IMR-90 (cell line): Measurements from ENCODE around the gene WASL.

ENCODE experiments used
- BHLHE40 ChIP-seq: fragments of 150-350 bp; IDR thresholded peaks from 2 replicates; pipeline ENCODE4 v1.6.1; 2016; ENCODE audit warnings: mild to moderate bottlenecking, low read depth, low read length
- CHD1 ChIP-seq: IDR thresholded peaks from 2 replicates; pipeline ENCODE4 v1.6.1; 2012; ENCODE audit warnings: low read depth, low read length, improper control_type of control experiment
- FOS ChIP-seq: fragments of 150-350 bp; IDR thresholded peaks from 2 replicates; pipeline ENCODE4 v1.6.1; 2016; ENCODE audit warnings: low read depth, low read length
- POLR2A ChIP-seq: IDR thresholded peaks from 2 replicates; pipeline ENCODE4 v1.6.1; 2012; ENCODE audit warnings: mild to moderate bottlenecking, low read depth, low read length
- SMC3 ChIP-seq: fragments of 150-350 bp; IDR thresholded peaks from 2 replicates; pipeline ENCODE4 v1.6.1; 2016; ENCODE audit warnings: low read depth, mild to moderate bottlenecking, antibody characterized with exemption, low read length, moderate library complexity
- TF ChIP-seq, protein P1 (sequence below): conservative IDR thresholded peaks from 2 replicates; pipeline ENCODE4 v1.5.1; 2012; ENCODE audit warnings: mild to moderate bottlenecking, low read depth, low read length, improper control_type of control experiment

DNA sequence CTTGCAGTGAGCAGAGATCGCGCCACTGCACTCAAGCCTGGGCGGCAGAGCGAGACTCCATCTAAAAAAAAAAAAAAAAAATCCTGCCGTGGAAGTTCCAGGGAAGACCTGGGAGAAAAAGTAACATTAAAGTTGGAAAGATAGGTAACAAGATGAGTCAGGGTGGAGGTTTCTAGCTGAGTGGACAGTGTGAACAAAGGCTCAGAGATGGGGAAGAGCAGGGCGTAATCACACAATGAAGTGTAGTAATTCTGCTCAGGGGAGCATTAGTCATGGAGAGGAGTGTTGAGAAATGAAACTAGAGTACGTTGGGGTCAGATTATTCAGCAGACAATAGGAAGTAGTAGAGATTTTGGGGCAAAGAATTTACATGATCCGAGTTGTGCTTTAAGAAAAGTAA lies 21.6 kb upstream of the WASL start:
- TF ChIP-seq, protein P1, sequence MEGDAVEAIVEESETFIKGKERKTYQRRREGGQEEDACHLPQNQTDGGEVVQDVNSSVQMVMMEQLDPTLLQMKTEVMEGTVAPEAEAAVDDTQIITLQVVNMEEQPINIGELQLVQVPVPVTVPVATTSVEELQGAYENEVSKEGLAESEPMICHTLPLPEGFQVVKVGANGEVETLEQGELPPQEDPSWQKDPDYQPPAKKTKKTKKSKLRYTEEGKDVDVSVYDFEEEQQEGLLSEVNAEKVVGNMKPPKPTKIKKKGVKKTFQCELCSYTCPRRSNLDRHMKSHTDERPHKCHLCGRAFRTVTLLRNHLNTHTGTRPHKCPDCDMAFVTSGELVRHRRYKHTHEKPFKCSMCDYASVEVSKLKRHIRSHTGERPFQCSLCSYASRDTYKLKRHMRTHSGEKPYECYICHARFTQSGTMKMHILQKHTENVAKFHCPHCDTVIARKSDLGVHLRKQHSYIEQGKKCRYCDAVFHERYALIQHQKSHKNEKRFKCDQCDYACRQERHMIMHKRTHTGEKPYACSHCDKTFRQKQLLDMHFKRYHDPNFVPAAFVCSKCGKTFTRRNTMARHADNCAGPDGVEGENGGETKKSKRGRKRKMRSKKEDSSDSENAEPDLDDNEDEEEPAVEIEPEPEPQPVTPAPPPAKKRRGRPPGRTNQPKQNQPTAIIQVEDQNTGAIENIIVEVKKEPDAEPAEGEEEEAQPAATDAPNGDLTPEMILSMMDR, result no peak
- TF ChIP-seq SMC3, result no peak
- no peak for TF ChIP-seq POLR2A
- no peak for TF ChIP-seq FOS
- TF ChIP-seq BHLHE40, result no peak
- TF ChIP-seq CHD1, result no peak
